NCI-H446 (cell line): Measurements from ENCODE around the gene CHST3.
"Not testable (repeated sequence)": the region's sequence is repeated elsewhere in the genome, so short reads cannot be mapped to it uniquely, and the experiment has no call there.

Source experiments
- DNase-seq, 2 experiments: peaks; one replicate each; lab custom pipeline; 2025; lab: John Stamatoyannopoulos, UW

The CHST3 gene

GRCh38 chr10:71964098-71964742 lies at the start of gene CHST3:
CHST3 (plus strand) TSS chr10:71964395; CDS start chr10:72005843, 41,448 bp downstream.
- DNase-seq, result no peak

DNA sequence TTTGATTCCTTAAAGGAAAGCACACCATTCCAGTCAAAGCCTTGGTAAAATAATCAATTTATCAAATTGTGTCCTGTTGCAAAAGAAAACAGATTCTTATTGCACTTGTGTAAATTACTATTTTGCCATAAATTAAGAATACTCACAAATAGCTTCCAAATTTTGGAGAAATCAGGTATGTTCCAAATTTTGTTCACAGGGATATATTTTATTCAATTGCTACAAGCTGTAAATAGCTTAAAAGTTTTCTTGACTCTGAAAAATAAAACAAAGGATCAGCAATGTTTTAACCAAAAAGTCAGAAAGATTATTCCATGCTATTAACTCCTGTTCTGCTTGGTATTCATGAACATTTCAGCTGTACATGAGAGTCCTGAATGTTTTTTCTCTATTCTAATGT lies 47.4 kb upstream of the CHST3 start:
- no peak for DNase-seq

- no peak for DNase-seq
These were observed 45.2 kb upstream of the CHST3 start for GRCh38 chr10:71918992-71919391.

DNA sequence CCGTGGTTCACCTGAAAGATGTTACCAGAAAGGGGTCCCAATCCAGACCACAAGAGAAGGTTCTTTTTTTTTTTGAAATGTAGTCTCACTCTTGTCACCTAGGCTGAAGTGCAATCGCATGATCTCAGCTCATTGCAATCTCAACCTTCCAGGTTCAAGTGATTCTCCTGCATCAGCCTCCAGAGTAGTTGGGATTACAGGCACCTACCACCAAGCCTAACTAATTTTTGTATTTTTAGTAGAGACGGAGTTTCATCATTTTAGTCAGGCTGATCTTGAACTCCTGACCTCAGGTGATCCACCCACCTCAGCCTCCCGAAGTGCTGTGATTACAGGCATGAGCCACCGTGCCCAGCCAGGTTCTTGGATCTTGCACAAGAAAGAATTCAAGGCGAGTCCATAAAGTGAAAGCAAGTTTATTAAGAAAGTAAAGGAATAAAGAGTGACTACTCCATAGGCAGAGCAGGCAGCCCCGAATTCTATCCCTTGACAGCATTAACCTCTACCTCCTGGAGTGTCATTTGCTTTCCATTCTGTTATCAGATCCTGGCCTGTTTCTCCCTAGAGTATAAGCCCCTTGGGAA lies 44.1 kb upstream of the CHST3 start:
- not testable (repeated sequence) for DNase-seq

- no peak for DNase-seq
These were observed 43.5 kb upstream of the CHST3 start for GRCh38 chr10:71920540-71921323.

DNA sequence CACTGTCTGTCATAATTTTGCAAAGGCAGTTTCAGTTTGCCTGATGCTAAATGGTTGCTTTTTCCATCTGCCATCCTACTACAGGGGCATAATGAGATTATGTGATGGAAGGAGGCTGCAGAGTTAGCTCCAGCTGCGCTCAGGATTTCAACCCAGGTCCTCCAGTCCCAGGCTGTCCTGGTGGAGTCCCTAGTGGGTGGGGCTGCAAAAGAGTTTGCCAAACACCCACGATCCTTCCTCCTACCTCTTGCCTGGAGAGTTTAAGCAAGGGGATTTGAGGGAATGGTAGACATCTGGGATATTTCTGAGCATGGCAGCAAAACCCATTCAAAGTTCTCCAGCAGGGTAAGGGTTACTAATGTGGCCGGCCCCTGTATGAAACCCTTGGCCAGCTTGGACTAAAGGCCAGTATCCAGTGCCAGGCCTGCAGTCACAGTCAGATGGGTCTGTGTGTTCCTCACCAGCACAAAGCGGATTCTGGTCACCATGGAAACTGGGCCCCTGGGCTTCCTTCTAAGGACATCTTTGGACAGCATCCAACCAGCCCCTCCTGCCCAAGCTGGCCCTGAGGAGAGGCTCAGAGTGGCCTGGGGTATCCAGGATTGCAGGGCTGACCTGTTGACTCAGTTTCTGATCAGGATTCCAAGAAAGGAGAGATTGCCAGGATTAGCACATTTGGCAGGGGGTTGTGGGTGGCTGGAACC lies 42.7 kb upstream of the CHST3 start:
- DNase-seq, result peak; percentile 18 to 77

DNA sequence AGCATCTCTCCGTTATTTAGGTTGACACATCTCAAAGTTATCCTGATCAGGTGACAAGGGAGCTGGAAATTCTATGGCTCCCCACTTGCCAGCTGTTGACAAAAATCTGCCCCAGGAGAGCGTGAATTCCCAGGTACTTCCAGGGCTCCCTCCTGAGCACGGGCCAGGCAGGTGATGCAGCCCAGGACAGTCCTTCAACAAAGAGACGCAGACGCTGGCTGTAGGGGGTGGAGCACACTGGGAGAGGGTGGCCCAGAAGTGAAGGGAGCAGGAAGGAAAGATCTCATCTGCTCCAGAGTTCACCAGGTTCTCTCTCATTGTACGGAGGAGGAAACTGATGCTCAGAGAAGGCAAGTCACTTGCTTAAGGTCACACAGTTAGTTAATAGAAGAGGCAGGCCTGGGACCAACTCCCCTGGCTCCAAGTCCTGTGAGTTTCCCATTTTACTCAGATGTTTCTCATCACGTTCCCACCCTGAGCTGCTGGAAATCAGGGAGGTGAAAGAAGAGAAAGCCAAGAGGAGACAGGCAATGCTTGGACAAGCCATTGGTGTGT lies 41.0 kb upstream of the CHST3 start:
- DNase-seq, result no peak

DNA sequence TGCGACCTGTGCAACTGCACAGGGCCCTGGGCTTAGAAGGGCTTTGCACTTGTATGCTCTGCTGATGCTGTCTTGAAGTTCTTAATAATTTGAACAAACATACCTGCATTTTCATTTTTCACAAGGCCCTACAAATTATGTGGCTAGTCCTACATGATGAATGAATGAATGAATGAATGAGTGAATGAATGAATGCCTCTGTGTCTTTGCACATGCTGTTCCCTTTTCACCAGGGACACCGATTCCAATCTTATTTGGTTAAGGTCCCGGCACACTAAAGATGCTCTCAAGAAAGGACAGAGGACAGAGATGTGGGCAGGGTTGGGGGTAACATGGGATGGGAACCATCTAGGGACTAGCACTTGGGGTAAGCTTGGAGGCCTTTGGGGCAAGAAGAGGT lies 39.4 kb upstream of the CHST3 start:
- DNase-seq, result no peak

GRCh38 chr10:71927159-71927558 lies 37.0 kb upstream of the CHST3 start:
- DNase-seq, result no peak

- DNase-seq, result no peak
These were observed 36.2 kb upstream of the CHST3 start for GRCh38 chr10:71927776-71928592.

DNA sequence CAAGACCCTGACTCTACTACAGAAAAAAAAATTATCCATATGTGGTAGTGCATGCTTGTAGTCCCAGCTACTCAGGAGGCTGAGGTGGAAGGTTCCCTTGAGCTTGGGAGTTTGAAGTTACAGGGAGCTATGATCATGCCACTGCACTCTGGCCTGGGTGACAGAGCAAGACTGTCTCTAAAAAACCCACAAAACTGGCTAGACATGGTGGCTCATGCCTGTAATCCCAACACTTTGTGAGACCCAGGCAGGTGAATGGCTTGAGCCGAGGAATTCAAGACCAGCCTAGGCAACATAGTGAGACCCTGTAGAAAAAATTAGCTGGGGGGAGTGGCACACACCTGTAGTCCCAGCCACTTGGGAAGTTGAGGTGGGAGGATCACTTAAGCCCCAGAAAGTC lies 32.9 kb upstream of the CHST3 start:
- no peak for DNase-seq

- DNase-seq, result no peak
These were observed 30.5 kb upstream of the CHST3 start for GRCh38 chr10:71933651-71934050.

GRCh38 chr10:71938211-71938610 lies 26.0 kb upstream of the CHST3 start:
- DNase-seq, result no peak

DNA sequence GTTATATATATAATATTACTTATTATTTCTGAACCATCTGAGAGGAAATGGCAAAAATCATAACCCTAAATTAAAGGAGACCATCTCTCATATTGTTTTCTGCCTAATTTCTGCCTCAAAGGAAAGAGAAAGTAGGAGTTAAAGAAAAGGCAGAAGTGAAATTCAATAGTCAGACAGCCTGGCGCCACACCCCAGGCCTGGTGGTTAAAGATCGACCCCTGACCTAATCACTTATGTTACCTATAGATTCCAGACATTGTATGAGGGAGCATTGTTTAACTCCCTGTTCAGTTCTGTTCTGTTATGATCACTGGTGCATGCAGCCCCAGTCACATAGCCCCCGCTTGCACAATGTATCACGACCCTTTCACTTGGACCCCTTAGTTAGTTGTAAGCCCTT lies 24.9 kb upstream of the CHST3 start:
- no peak for DNase-seq

- DNase-seq, result no peak
These were observed 24.2 kb upstream of the CHST3 start for GRCh38 chr10:71939861-71940474.

DNA sequence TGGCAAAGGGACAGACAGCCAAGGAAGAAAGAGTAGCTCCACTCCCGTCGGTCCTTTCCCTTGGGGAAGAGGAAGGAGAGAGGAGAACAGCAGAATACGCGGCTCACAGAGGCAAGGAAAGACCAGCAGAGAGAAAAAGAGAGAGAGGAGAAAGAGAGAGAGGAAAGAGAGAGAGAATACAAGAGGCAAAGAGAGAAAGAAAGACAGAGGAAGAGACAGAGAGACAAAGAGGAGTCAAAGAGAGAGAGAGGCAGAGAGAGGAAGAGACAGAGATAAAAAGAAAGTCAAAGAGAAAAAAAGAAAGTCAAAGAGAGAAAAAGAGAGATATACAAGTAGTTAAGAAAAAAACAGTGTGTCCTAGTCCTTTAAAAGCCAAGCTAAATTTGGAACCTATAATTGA lies 23.4 kb upstream of the CHST3 start:
- no peak for DNase-seq

DNA sequence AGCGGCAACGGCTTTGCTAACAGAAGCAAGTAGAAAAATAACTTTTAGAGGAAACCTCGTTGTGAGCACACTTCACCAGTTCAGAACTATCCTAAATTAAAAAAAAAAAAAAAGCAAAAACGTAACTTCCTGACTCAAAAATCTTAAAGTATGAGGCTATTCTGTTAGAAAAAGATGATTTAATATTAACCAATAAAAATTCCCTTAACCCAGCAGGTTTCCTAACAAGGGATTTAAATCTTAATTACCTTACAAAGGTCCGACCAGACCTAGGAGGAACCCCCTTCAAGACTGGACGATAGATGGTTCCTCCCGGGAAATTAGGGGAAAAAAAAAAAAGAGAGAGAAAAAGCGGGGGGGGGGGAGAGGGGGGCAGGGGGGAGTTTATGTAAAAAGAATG lies 22.9 kb upstream of the CHST3 start:
- DNase-seq, result no peak

GRCh38 chr10:71945819-71946474 lies 18.2 kb upstream of the CHST3 start:
- DNase-seq, result no peak

GRCh38 chr10:71946700-71947099 lies 17.5 kb upstream of the CHST3 start:
- peak; percentile 36 to 56 for DNase-seq

- DNase-seq, result no peak
These were observed 15.6 kb upstream of the CHST3 start for GRCh38 chr10:71948496-71949067.
